HG03108 (cell line): ENCODE results near the gene ZSCAN5B.

Source experiments
- ATAC-seq: cut with Tn5 transposase; IDR thresholded peaks from one replicate; pipeline ENCODE4 v1.9.1; 2021; ENCODE audit warnings: moderate library complexity; ENCODE audit not compliant: unreplicated experiment

ZSCAN5B gene

DNA sequence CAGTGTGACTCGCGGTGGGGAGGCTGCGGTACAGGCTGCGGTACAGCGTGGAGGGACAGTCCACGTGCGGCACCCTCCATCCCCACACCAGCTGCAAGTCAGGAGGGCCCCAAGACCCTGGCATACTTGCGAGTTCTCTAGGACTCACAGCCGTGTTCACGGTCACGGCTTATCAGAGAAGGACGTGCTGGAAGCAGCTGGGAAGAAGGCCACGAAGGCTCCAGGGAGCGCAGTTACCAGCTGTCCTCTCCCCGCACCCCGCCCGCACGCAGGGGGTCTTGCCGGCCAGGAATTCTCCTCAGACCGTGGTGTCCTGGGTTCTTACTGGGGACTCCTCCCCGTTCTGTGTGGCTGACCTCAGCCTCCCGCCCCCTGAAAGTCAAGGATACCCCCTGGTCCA lies 50.3 kb downstream of the ZSCAN5B start:
- no peak for ATAC-seq

DNA sequence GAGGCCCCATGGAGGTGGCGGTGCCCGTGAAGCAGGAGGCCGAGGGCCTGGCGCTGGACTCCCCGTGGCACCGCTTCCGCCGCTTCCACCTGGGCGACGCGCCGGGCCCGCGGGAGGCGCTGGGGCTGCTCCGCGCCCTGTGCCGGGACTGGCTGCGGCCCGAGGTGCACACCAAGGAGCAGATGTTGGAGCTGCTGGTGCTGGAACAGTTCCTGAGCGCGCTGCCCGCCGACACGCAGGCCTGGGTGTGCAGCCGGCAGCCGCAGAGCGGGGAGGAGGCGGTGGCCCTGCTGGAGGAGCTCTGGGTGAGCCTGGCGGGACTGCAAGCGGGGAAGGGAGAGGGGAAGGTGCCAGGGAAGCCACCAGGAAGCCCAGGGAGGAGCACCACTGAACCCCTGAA lies 50.7 kb downstream of the ZSCAN5B start:
- no peak for ATAC-seq

DNA sequence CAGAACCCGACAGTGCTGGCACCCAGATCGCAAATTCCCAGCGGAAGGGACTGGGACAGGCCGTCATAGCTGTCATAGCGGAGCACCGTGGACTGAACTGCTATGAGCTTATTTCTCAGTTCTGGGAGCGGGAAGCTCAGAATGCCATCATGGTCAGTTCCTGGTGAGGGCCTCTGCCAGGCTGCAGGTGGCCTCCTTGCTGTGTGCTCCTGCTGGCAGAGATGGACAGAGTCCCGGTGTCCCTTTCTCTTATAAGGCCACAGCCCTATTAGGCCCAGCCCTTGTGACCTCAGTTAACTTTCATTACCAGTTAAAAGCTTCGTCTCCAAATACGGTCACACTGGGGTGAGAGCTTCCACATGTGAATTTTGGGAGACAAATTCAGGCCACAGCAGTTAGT lies 51.9 kb downstream of the ZSCAN5B start:
- no peak for ATAC-seq

DNA sequence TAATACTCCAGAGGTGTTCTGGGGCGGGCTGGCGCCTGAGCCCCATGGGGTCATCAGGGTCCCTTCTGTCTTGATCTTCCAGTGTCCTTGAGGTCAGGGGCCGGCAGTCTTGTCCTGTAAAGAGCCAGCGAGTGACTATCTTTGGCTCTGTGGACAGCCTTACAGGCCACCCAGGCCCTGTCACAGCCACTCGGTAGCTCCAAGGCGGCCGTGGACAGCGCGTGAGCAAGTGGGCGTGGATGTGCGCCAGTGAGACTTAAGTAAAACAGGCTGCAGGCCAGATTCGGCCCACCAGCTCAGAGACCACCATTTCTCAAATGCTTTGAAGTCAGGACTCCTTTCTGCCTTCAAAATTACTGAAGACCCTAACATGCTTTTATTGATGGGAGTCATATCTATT lies 52.8 kb downstream of the ZSCAN5B start:
- no peak for ATAC-seq

DNA sequence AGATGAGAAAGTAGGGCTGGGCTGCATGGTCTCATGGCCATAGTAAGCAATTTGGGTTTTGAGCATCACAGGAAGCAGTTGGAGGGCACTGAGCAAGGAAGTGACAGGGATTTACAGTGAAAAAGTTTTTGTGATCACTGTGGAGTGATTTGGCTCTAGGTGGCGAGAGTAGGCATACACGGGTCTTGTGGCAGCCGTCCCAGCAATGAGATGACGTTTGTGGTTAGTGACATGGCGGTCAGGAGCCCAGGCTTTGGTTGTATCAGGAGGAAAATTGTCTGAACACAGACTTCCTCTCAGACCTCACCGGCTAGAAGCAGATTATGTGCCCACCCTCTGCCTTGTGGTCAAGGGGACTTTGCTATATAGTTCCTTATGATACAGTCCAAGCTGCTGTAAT lies 53.2 kb downstream of the ZSCAN5B start:
- no peak for ATAC-seq

DNA sequence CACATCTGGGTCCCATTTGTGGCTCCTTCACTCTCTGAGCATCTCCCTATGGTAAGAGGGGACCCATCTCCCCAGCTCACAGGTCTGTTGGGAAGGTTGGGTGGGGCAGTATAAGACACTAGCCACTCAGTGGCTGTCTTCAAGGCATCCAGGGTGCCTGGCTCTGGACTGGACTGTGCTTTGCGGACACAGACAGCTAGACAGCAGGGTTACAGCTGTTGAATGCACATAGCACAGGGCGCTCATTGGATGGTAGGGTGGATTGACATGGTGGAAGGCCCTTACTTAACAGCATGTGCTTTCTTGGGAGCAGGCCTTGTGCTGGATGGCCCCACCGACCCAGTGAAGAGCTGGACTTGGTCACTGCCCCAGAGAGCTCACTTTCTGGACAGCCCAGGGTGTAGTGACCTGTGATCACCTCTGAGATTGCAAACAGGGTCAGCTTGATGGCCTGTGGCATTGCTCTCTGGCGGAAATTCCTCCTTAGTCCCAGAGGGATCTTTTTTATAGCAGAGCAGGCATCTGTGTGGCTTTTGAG lies 54.6 kb downstream of the ZSCAN5B start:
- ATAC-seq: no peak

DNA sequence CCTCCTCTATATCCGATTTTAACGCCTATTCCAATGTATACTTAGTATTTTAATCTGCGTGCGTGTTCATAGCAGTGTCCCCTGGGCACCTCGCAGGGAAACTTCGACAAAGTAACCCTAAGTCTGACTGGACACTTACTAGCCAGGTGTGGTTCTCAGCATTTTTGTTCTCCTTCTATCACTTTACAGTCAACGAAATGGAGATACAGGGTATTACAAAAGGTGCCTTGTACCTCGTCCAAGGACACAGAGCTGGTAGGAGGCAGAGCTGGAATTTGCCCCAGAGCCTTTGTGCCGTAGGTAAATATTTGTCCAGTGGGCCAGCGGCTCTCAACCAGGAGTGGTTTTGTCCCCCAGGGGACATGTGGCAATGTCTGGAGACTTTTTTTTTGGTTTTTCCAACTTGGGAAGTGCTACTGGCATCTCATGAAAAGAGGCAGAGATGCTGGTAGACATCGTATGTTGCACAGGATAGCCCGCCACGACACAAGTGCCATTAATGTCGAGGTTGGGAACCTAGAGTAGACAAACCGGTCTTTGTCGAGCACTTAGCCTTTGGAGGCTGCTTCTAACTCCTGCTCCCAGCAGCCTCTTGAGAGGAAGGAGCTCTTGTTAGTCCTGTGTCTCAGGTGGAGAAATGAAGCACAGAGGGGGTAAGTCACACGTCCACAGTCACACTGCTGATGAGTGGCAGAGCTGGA lies 55.3 kb downstream of the ZSCAN5B start:
- ATAC-seq: no peak

DNA sequence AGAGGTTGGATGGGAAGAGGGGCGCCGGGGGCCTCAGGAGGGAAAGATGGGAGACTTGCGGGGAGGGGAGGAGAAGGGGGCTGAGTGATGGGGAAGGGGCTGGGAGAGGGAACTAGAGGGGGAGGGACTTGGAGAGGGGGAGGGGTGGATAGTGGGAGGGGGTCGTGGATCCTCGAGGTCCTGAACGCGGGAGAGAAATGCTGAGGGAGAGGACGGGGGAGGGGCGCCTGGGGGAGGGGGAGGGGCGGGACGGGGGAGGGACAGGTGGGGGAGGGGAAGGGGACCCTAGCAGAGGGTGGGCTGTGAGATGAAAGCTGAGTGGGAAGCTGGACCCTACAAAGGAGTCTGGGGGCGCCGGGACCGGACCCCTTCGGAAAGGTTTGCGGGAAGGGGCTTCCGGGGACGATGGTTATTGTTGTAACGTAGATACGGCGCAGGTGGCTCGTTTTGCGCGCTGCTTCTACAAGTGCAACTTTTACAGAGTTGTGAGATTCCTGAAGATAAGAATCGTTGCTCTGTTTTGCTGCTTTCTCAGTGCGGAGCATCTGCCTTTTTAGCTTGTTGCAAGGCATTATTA lies 56.1 kb downstream of the ZSCAN5B start:
- no peak for ATAC-seq

DNA sequence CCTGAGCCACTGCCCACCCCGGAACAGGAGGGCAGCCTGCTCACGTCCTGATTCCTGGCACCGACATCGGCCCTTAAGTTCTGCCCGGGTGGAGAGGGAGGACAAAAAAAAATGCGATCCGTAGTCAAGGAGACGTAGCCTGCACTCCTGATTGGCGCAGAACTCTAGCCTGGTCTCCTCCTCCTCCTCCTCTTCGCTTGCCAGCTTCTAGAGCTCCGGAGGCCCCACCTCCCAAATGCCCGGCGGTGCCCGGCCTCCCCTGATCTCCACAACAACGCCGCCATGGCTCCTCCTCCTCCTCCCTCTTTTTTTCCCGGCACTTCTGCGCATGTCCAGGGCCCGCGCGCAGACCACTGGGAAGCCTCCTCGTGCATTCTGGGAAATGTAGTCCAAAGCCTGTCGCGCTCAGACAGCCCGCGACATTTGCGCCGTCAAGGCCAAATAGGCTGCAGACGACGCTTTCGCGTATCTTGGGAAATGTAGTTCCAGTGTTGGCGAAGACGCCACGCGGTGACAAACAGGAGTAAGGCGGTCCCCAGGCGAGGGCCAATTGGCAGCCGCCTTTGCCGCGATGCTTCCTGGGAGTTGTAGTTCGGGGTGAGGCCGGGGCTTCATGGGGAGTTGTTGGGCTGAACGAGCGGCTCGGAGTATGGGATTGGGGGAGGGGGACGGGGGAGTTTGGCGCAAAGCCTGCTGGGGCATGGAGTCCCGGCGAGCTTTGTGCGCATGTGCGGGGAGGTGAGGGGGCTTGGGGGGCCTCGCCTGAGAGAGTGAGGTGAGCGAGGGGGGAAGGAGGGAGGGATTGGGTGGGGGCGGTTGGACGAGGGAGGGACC lies 56.8 kb downstream of the ZSCAN5B start, which contains the start of gene ZNF444:
TSS of gene ZNF444 (plus strand) at position 705 of the 834 bp plus-strand sequence. CDS start 5,625 bp downstream, outside the sequence.
- ATAC-seq: peak; percentile 87

DNA sequence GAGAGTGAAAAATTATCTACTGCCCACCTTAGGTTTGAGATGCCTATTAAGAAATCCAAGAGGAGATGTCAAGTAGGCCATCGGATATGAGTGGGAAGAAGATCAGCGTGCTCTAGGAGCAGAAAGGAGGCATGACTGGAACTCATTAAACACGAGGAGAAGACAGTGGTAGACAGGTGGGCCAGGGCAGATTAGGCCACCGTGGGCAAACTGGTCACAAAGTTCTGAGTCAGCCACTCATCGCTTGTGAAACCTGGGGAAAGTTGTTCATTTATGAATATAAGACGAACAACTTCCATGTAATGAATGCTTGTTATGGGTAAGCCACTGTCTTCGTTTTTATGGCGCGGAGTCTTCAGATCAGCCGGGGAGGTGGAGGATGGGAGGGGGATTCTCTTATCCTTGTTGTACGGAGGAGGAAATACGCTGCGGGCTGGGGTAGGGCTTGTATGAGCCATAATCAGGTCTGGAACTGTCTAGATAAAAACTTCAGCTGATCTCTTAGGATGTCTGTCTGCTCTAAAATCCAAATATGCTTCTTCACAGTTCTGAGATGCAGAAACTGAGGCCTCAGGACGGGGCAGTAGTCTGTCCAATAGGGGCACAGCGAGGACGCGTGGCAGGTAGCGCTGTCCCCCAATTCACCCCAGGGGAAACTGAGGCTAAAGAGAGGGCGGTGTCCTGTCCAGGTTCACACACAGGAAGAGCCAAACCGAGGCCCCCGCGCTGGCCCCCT lies 57.6 kb downstream of the ZSCAN5B start:
- ATAC-seq: no peak
